HAP-1 (cell line): ENCODE data around the gene BASP1.

Experiments used
- DNase-seq, 2 experiments: peaks; one replicate each; pipeline ENCODE4 v3.0.0-alpha.2; 2016 to 2020; ENCODE audit warnings: low spot score in 2 of 2
- H3K27me3 ChIP-seq: fragments of 250-450 bp; sonication (Bioruptor Pico); 2 replicates; pipeline ENCODE4 v1.5.1; 2020; ENCODE audit warnings: low read depth, mild to moderate bottlenecking, moderate library complexity
- H3K36me3 ChIP-seq: fragments of 250-450 bp; sonication (Bioruptor Pico); replicated peaks from 2 replicates; pipeline ENCODE4 v1.5.1; 2020; ENCODE audit warnings: mild to moderate bottlenecking
- H3K4me1 ChIP-seq: fragments of 250-450 bp; sonication (Bioruptor Pico); 2 replicates; pipeline ENCODE4 v1.5.1; 2020; ENCODE audit warnings: mild to moderate bottlenecking
- H3K4me3 ChIP-seq: fragments of 250-450 bp; sonication (Bioruptor Pico); 2 replicates; pipeline ENCODE4 v1.5.1; 2020; ENCODE audit warnings: mild to moderate bottlenecking, moderate library complexity
- H3K9me3 ChIP-seq: fragments of 250-450 bp; sonication (Bioruptor Pico); 2 replicates; pipeline ENCODE4 v1.5.1; 2020; ENCODE audit warnings: mild to moderate bottlenecking, moderate library complexity
- in situ Hi-C: fragments of 300-500 bp; cut with MboI; formaldehyde crosslinking; loops from 3 replicates; pipeline ENCODE4 v1.14.3; 2020; ENCODE audit warnings: low sequenced_read_pairs, inconsistent platforms, mixed read lengths

The BASP1 gene

GRCh38 chr5:17278931-17279330 lies 61.5 kb downstream of the BASP1 start:
- H3K4me1 ChIP-seq = peaks cover 2% of the 10 kb centered on the region; the same call in 1 of the 2 replicates
- H3K27me3 ChIP-seq = no peaks in the 10 kb centered on the region
- in situ Hi-C loops = no loop called here
- peaks cover 5% of the 10 kb centered on the region; the same call in 1 of the 2 replicates for H3K36me3 ChIP-seq
- DNase-seq = no peak
- H3K4me3 ChIP-seq = no peak overlapping the region
- no peaks in the 10 kb centered on the region for H3K9me3 ChIP-seq

GRCh38 chr5:17279487-17279886 lies 62.1 kb downstream of the BASP1 start:
- Histone ChIP-seq H3K4me3 (no peak overlapping the region), H3K9me3 (no peaks in the 10 kb centered on the region), H3K4me1 (peaks cover 2% of the 10 kb centered on the region; the same call in 1 of the 2 replicates), H3K36me3 (peaks cover 5% of the 10 kb centered on the region; the same call in 1 of the 2 replicates), H3K27me3 (no peaks in the 10 kb centered on the region)
- DNase-seq = no peak
- in situ Hi-C loops = no loop called here

DNA sequence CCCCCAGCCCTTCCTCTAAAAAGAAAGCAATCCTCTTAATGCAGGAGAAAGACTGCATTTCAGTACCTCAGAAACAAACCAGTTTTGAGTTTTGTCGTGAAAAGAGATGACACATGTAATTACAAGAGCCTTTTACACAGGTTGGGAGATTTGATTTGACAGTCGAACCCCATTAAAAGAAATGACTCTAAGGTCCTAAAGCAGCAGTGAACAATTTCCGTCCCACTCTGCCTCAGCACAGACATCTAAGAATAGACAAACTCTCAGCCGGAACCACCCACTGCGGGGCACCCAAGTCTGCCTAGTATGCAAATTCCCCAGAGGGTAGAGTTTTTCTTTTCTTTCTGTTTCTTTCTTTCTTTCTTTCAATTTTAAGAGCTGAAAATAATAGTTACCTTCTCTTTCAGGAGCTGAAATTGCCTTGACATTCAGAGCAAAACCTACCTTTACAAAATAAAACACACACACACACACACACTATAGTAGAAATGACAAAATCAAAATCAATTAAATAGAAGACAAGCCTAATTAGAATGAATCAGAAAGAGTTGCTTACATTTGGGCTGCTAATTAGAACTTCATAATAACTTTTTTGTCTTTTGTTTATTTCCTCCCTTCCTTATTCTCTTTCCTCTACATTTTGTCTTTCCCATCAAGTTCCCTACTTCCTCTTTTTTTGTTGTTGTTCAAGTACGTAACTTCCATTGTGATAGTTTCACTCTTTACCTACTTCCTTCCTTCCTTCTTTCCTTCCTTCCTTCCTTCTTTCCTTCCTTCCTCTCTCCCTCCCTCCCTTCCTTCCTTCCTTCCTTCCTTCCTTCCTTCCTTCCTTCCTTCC lies 65.1 kb downstream of the BASP1 start:
- Histone ChIP-seq H3K36me3 (no peaks in the 10 kb centered on the region), H3K9me3 (no peaks in the 10 kb centered on the region), H3K4me3 (no peak overlapping the region), H3K27me3 (no peaks in the 10 kb centered on the region), H3K4me1 (peaks cover 2% of the 10 kb centered on the region; the same call in 1 of the 2 replicates)
- no peak for DNase-seq
- in situ Hi-C loops = no loop called here

GRCh38 chr5:17283121-17283415 lies 65.6 kb downstream of the BASP1 start:
- no peaks in the 10 kb centered on the region for H3K27me3 ChIP-seq
- no peaks in the 10 kb centered on the region for H3K36me3 ChIP-seq
- DNase-seq = no peak
- in situ Hi-C loops = no loop called here
- no peak overlapping the region for H3K4me3 ChIP-seq
- peaks cover 2% of the 10 kb centered on the region; the same call in 1 of the 2 replicates for H3K4me1 ChIP-seq
- H3K9me3 ChIP-seq = no peaks in the 10 kb centered on the region

- H3K36me3 ChIP-seq = no peaks in the 10 kb centered on the region
- H3K4me3 ChIP-seq = no peak overlapping the region
- no peaks in the 10 kb centered on the region for H3K27me3 ChIP-seq
- in situ Hi-C loops = no loop called here
- no peak for DNase-seq
- H3K9me3 ChIP-seq = no peaks in the 10 kb centered on the region; the same call in 1 of the 2 replicates
- no peaks in the 10 kb centered on the region for H3K4me1 ChIP-seq
These were observed 70.2 kb downstream of the BASP1 start for GRCh38 chr5:17287501-17288155.

GRCh38 chr5:17288570-17288969 lies 71.1 kb downstream of the BASP1 start:
- Histone ChIP-seq H3K36me3 (no peaks in the 10 kb centered on the region), H3K4me1 (no peaks in the 10 kb centered on the region), H3K4me3 (no peak overlapping the region), H3K27me3 (no peaks in the 10 kb centered on the region), H3K9me3 (no peaks in the 10 kb centered on the region; the same call in 1 of the 2 replicates)
- in situ Hi-C loops = no loop called here
- DNase-seq = no peak

GRCh38 chr5:17289681-17290539 lies 72.5 kb downstream of the BASP1 start:
- DNase-seq = no peak
- no peaks in the 10 kb centered on the region for H3K27me3 ChIP-seq
- H3K36me3 ChIP-seq = no peaks in the 10 kb centered on the region
- no peaks in the 10 kb centered on the region; the same call in 1 of the 2 replicates for H3K9me3 ChIP-seq
- H3K4me3 ChIP-seq = no peak overlapping the region
- H3K4me1 ChIP-seq = no peaks in the 10 kb centered on the region
- in situ Hi-C loops = no loop called here

DNA sequence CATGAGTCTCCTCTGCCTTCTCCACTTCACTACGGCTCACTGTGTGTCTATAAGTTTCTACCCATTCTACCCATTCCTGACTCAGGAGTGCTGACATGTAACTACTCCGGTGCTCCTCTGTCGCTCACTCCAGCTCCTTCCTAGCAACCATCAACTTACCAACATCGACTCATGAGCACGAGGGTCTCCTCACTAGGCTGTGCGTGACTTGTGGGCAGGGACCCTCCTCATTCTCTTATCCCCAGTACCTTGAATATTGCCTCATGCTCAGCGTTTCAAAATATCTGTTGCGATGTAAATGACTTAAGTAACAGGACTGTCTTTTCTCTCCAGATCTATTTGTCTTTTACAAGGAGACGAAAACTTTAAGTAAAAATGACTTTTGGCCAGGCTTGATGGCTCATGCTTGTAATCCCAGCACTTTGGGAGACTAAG lies 73.1 kb downstream of the BASP1 start:
- no peak for DNase-seq
- H3K4me3 ChIP-seq = no peak overlapping the region
- no peaks in the 10 kb centered on the region for H3K4me1 ChIP-seq
- H3K36me3 ChIP-seq = no peaks in the 10 kb centered on the region
- in situ Hi-C loops = no loop called here
- no peaks in the 10 kb centered on the region; the same call in 1 of the 2 replicates for H3K9me3 ChIP-seq
- H3K27me3 ChIP-seq = no peaks in the 10 kb centered on the region

DNA sequence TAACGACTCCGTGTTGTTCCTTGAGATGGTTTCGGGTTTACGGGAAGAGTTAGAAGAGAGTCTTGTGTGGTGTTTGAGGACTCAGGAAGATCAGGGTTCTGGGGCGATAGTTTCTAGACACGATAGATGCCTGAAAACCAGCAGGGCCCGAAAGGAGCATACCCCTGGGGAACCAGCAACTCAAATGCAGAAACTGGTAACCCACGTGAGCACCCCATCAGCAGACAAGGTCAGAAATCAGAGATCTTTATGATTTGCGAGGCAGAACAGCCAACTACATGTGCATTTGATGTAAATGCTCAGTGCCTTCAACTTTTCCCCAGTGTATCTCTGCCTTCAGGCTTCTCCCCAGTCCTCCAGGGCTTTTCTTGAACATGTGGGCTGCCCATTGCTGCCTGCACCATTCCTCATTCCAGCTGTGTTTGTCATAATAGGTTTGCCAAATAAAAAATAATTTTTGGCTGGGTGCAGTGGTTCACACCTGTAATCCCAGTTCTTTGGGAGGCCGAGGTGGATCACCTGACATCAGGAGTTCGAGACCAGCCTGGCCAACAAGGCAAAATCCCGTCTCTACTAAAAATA lies 75.1 kb downstream of the BASP1 start:
- in situ Hi-C loops = no loop called here
- no peaks in the 10 kb centered on the region for H3K27me3 ChIP-seq
- H3K4me1 ChIP-seq = no peaks in the 10 kb centered on the region
- no peaks in the 10 kb centered on the region for H3K36me3 ChIP-seq
- H3K4me3 ChIP-seq = no peak overlapping the region
- H3K9me3 ChIP-seq = no peaks in the 10 kb centered on the region; the same call in 1 of the 2 replicates
- DNase-seq = no peak

- H3K36me3 ChIP-seq = no peaks in the 10 kb centered on the region
- no peaks in the 10 kb centered on the region for H3K9me3 ChIP-seq
- no peaks in the 10 kb centered on the region for H3K4me1 ChIP-seq
- in situ Hi-C loops = no loop called here
- no peak for DNase-seq
- H3K4me3 ChIP-seq = no peak overlapping the region
- no peaks in the 10 kb centered on the region for H3K27me3 ChIP-seq
These were observed 77.3 kb downstream of the BASP1 start for GRCh38 chr5:17294639-17295311.

GRCh38 chr5:17295671-17296070 lies 78.2 kb downstream of the BASP1 start:
- Histone ChIP-seq H3K4me3 (no peak overlapping the region), H3K4me1 (no peaks in the 10 kb centered on the region), H3K9me3 (no peaks in the 10 kb centered on the region), H3K27me3 (no peaks in the 10 kb centered on the region), H3K36me3 (no peaks in the 10 kb centered on the region)
- DNase-seq = no peak
- in situ Hi-C loops = no loop called here

- in situ Hi-C loops = no loop called here
- DNase-seq = no peak
- Histone ChIP-seq H3K27me3 (no peaks in the 10 kb centered on the region), H3K4me1 (no peaks in the 10 kb centered on the region), H3K9me3 (no peaks in the 10 kb centered on the region), H3K4me3 (no peak overlapping the region), H3K36me3 (no peaks in the 10 kb centered on the region)
These were observed 84.7 kb downstream of the BASP1 start for GRCh38 chr5:17302106-17302505.

- Histone ChIP-seq H3K27me3 (no peaks in the 10 kb centered on the region), H3K4me3 (no peak overlapping the region), H3K36me3 (no peaks in the 10 kb centered on the region), H3K4me1 (no peaks in the 10 kb centered on the region), H3K9me3 (no peaks in the 10 kb centered on the region)
- DNase-seq = no peak
- in situ Hi-C loops = no loop called here
These were observed 85.2 kb downstream of the BASP1 start for GRCh38 chr5:17302604-17303003.
